GM18511 (cell line): ENCODE measurements around the gene GRHL1.

Experiments
- ATAC-seq: cut with Tn5 transposase; IDR thresholded peaks from one replicate; pipeline ENCODE4 v1.9.1; 2021; ENCODE audit warnings: mild to moderate bottlenecking, moderate library complexity; ENCODE audit not compliant: unreplicated experiment

GRHL1 gene

GRCh38 chr2:9949239-9949991 lies 2.1 kb upstream of the GRHL1 start:
- ATAC-seq: no peak

- no peak for ATAC-seq
Observed at GRCh38 chr2:9949992-9950520, 1.4 kb upstream of the GRHL1 start.

- peak; percentile 45 for ATAC-seq
Observed at GRCh38 chr2:9950521-9951271, 797 bp upstream of the GRHL1 start.

GRCh38 chr2:9951272-9951521 lies 296 bp upstream of the GRHL1 start:
- no peak for ATAC-seq

- ATAC-seq: no peak
Observed at GRCh38 chr2:9952286-9952737, 819 bp downstream of the GRHL1 start.

DNA sequence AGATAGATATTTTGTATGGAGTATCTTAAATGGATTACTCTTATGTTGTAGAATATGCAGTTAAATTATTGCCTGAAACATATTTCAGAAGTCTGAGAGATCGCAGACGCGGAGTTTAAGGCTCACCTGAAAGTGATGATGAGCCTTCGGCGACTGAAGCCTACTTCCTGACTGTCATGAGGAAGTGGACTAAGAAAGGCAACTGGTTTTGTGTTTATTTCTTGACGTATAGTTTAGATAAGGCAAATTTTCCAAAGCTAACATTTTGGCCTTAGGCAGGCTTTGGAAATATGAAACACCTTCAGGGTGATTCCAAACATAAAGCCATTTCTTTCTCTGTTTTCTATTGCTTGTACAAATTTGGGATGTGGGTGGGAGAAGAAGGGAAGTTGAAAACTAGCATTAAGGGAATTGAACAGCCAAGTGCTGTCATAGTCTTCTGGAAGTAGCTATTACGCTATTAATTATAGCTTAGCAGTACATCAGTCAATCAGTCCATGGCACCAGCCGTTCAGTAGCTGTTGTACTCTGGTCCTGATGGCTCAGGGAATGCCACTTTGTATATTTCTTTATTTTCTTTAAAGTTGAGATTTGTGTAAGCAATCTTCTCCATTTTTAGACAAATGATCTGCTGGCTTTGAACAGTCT lies 1.5 kb downstream of the GRHL1 start:
- ATAC-seq: no peak

DNA sequence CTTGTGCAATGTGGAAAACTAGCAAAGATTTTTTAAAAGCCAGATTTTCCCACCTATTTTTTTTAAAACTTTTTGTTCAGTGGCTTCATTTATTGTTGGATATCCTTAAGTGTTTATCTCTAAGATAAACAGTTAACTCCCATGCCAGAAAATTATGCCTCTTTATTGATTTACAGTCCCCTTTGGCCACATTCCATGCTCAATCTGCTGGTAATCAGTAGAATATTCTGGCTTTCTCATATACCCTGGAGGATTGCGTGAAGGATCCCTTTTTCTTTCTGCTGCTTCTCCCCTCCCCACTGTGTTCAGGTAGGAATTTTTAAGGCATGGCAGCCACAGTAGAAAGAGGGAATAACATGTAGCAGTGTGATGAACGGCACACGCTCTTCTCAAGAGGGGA lies 2.6 kb downstream of the GRHL1 start:
- ATAC-seq: no peak

GRCh38 chr2:9958057-9958456 lies 6.6 kb downstream of the GRHL1 start:
- ATAC-seq: no peak

GRCh38 chr2:9959262-9959661 lies 7.8 kb downstream of the GRHL1 start:
- no peak for ATAC-seq

DNA sequence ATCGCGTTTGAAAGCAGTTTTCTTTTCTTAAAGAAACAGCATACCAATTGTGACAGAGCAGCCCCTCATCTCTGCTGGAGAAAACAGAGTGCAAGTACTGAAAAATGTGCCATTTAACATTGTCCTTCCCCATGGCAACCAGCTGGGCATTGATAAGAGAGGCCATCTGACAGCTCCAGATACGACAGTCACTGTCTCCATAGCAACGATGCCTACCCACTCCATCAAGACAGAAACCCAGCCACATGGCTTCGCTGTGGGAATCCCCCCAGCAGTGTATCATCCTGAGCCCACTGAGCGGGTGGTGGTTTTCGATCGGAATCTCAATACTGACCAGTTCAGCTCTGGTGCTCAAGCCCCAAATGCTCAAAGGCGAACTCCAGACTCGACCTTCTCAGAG lies 9.5 kb downstream of the GRHL1 start:
- ATAC-seq: no peak

DNA sequence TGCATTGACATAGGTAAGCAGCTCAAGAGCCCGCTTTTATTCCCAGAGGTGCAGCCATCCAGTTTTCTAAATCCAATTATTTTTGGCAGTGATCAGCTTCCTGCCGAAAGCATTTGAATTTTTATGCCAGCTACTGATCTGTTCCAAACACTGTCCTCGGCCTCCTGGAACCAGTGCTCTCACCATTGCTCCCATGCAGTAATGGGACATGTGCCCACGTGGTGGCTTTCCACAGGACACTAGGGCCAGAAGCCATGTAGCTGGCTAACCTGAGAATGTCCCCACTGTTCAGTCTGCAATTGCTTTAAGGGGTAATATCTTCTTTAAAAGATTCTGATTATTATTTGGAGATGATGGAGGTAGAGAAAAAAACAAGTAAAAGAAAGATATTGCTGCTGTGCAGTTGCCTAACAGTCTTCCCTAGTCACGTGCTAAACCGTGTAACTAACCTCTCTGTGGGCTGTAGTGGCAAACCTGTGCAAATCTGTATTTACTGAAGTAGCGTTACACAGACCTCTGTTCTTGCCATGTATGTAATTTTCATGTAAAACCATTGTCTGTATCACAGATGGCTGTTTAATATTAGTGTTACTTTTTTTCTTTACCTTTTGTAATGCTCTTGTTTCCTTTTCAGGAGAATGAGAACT lies 13.0 kb downstream of the GRHL1 start:
- no peak for ATAC-seq

DNA sequence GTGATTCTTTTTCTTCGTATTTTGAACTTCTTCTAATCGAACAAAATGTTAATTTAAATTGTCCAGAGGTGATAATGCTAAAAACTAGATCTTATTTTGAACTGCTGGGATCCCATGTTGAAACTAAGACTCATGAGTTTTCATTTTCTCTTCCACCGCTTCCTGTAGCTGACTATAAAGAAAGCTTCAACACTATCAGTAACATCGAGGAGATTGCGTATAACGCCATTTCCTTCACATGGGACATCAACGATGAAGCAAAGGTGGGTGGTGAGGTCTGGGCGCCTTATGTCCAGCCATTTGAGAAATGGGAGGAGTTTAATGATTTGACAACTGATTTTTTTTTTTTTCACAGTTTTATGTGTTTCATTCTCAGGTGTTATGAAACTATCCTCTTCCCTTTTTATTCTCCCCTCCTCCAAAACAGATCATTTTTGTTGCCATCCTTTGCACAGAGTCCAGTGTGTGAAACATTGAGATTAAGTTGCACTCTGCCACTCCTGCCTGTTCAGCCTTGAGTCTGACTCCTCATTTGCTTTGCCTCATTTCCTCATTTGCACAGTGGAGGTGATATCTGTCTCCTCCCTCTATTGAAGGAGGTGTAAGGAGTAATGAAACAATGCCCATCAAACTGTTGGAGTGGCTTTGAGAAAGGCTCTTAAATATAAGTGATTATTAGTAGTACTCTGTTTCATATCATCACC lies 13.8 kb downstream of the GRHL1 start:
- ATAC-seq: no peak

- no peak for ATAC-seq
Observed at GRCh38 chr2:9966491-9967022, 15.1 kb downstream of the GRHL1 start.

- ATAC-seq: peak; percentile 72
Observed at GRCh38 chr2:9967053-9967775, 15.7 kb downstream of the GRHL1 start.

DNA sequence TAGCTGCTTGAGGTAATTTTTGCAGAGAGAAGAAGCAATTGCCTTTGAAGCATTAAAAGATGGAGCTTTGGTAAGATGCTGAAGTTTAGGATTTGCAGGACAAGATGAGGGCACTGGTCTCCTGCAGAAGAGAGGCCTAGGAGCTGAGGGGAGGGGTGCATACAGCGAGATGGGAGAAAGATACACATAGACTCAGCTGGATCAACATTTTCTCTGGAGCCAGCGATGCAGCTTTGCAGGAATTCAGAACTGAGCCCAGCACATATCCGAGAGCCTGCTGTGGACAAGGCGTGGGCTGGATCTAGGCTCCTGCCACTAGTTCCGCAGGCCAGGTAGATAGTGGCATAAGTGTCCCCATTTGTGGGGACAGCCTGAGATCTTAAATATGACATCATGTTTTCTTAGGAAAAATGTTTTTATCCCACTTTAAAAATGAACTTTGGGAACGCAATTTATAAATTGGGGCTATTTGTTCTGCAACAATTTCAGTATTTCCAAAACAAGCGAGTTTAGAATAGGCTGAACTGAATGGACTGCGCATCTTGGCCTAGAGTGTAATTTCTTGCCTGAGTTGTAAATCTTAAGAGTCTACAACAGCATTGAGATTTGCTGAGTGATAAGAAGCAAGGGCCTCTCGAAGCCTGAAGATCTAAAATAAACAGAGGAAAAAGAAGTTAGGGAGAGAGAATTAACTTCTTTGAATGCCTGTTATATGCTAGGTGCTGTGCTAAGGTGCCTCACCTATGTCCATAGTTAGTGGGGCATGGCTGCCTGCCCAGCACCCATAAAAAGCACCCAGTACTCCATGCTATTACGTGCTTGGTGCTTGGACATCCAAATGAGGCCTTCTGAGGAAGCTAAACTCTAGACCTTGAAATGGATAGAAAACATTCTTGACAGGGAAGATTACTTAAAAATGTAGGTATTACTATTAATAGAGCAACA lies 17.3 kb downstream of the GRHL1 start:
- no peak for ATAC-seq

- ATAC-seq: no peak
Observed at GRCh38 chr2:9970200-9971044, 18.9 kb downstream of the GRHL1 start.

DNA sequence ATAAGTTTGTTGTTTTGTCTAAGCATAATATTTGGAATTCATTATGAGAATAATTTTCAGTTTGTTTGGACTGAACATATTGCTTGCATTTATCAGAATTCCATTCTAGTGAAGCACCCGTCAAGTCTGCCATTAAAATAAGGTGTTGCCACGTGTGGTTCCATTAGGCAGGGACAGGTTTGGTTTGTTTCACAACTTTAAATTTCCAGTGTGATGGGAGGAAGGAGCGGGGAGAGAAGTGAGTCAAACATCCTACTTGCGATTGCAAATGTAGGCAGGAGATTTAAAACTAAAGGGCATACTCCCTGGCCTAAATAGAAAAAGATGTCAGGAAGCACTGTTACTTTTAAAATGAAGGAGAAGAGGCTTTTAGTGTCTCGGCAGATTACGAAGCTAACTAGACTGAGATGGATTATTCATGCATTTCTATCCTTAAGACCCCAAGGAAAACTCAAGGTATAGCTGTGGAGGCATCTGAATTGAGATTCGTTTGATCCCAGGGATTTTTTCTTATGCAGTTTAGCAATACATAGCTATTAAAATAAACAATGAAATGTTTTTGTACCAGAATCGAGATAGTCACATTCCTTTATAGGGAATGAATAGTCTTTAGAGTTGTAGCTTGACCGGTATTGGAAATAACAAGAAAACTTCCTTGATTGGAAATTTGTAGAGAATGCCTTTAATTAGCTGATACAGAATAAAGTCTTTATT lies 19.8 kb downstream of the GRHL1 start:
- no peak for ATAC-seq
